AG09309 (cell line): Measurements from ENCODE around the gene SBF1.
"Not testable (repeated sequence)": the region's sequence is repeated elsewhere in the genome, so short reads cannot be mapped to it uniquely, and the experiment has no call there.

Source experiments
- DNase-seq: peaks from one replicate; pipeline ENCODE4 v3.0.0-alpha.2; 2010; ENCODE audit warnings: low read depth
- H3K4me3 ChIP-seq: 2 replicates; pipeline ENCODE4 v1.5.1; 2011; ENCODE audit warnings: mild to moderate bottlenecking, low read depth, low read length, moderate library complexity; ENCODE audit not compliant: control insufficient read depth
- TF ChIP-seq, protein P1 (sequence below): IDR thresholded peaks from 2 replicates; pipeline ENCODE4 v1.5.1; 2011; ENCODE audit warnings: mild to moderate bottlenecking, low read depth, low read length, inconsistent platforms; ENCODE audit not compliant: insufficient read depth, control insufficient read depth; ENCODE audit errors: missing control alignments

Gene SBF1

GRCh38 chr22:50520826-50521453, 46.1 kb upstream of the SBF1 start:
- TF ChIP-seq, protein P1, sequence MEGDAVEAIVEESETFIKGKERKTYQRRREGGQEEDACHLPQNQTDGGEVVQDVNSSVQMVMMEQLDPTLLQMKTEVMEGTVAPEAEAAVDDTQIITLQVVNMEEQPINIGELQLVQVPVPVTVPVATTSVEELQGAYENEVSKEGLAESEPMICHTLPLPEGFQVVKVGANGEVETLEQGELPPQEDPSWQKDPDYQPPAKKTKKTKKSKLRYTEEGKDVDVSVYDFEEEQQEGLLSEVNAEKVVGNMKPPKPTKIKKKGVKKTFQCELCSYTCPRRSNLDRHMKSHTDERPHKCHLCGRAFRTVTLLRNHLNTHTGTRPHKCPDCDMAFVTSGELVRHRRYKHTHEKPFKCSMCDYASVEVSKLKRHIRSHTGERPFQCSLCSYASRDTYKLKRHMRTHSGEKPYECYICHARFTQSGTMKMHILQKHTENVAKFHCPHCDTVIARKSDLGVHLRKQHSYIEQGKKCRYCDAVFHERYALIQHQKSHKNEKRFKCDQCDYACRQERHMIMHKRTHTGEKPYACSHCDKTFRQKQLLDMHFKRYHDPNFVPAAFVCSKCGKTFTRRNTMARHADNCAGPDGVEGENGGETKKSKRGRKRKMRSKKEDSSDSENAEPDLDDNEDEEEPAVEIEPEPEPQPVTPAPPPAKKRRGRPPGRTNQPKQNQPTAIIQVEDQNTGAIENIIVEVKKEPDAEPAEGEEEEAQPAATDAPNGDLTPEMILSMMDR = no peak
- DNase-seq = no peak
- no peak overlapping the region for H3K4me3 ChIP-seq

DNA sequence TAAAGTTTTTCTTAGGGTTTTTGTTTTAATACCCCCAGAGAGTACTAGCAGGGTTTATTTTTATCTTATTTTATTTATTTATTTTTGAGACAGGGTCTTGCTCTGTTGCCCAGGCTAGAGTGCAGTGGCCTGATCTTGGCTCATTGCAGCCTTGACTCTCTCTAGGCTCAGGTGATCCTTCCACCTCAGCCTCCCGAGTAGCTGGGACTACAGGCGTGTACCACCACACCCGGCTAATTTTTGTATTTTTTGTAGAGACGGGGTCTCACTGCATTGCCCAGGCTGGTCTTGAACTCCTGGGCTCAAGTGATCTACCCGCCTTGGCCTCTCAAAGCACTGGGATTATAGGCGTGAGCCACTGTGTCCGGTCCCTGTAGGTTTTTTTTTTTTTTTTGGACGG, 45.3 kb upstream of the SBF1 start:
- DNase-seq, H3K4me3 ChIP-seq: not testable (repeated sequence)

GRCh38 chr22:50519151-50519550, 44.3 kb upstream of the SBF1 start:
- no peak for DNase-seq
- no peak overlapping the region for H3K4me3 ChIP-seq
- TF ChIP-seq, protein P1 = no peak

DNA sequence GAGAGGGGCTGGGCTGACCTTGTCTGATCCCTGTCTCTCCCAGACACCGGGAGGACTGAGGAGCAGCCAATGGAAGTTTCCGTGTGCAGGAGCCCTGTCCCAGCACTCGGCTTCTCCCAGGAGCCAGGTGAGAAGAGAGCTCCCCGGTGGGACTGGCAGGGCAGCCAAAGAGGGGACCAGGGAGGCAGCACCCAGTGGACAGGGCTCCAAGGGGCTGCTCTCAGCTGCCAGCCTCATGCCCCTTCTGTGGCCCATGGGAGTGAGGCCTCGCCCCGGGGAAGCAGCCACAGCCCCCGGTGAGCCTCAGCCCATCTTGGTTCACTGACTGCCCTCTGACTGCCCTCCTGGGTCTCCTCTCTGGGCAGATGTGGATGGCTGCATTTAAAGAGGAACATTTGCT, 43.8 kb upstream of the SBF1 start:
- TF ChIP-seq, protein P1 = no peak
- DNase-seq = no peak
- no peak overlapping the region for H3K4me3 ChIP-seq

DNA sequence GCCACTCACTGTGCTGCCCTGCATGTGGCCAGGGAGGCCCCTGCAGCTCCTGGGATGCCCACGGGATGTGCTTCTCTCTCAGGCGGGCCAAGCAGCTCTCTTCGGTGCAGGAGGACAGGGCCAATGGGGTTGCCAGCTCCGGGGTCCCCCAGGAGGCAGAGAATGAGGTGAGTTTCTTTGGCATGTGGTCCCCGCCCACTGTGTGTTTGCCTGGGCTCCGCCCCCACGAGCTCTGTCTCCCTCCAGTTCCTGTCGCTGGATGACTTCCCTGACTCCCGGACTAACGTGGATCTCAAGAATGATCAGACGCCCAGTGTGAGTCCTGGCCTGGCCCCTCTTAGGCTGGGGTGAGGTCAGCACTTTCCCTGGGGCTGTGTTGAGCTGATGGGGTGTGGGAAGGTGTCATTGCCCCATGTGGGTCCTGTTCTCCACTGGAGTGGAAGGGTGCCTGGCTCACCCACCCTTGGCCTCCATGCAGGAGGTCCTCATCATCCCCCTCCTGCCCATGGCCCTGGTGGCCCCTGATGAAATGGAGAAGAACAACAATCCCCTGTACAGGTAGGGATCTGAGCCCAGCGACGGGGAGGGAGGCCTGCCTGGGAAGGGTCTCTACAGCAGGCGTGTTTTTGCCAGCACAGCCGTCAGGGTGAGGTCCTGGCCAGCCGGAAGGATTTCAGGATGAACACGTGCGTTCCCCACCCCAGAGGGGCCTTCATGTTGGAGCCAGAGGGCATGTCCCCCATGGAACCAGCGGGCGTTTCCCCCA, 42.8 kb upstream of the SBF1 start:
- no peak for DNase-seq
- TF ChIP-seq, protein P1 = no peak
- H3K4me3 ChIP-seq = no peak overlapping the region

DNA sequence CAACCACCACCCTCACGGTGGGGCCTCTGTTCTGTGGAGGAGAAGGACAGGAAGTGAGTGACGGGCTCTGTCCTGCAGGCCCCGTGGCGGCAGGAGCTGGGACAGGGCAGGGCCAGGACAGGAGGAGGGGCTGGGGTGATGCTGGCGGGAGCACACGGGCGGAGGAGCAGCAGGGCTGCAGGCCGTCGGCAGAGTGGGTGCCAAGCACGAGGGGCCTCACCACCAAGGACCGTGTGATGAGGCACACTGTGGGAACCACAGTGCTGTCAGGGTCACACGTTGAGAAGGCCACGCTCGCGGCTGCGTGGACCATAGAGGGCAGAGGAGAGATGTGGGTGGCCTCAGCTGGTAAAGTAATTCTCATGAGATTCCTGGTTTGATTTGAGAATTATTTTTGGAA, 42.1 kb upstream of the SBF1 start:
- TF ChIP-seq, protein P1 = no peak
- H3K4me3 ChIP-seq = no peak overlapping the region
- no peak for DNase-seq

GRCh38 chr22:50516068-50516467, 41.2 kb upstream of the SBF1 start:
- H3K4me3 ChIP-seq = no peak overlapping the region
- DNase-seq = no peak
- TF ChIP-seq, protein P1 = no peak
